ENCODE data around the gene VTI1A.

VTI1A gene

GRCh38 chr10:112429654-112430230 is 17.3 kb upstream of the VTI1A start:
- no peak for DNase-seq (ENCODE audit: low read depth, low spot score)
- ChIA-PET CTCF (no interaction called here), POLR2A (no interaction called here)
- no peak overlapping the region for H3K4me3 ChIP-seq (ENCODE audit: low read depth, low read length)
- TF ChIP-seq, protein P1, sequence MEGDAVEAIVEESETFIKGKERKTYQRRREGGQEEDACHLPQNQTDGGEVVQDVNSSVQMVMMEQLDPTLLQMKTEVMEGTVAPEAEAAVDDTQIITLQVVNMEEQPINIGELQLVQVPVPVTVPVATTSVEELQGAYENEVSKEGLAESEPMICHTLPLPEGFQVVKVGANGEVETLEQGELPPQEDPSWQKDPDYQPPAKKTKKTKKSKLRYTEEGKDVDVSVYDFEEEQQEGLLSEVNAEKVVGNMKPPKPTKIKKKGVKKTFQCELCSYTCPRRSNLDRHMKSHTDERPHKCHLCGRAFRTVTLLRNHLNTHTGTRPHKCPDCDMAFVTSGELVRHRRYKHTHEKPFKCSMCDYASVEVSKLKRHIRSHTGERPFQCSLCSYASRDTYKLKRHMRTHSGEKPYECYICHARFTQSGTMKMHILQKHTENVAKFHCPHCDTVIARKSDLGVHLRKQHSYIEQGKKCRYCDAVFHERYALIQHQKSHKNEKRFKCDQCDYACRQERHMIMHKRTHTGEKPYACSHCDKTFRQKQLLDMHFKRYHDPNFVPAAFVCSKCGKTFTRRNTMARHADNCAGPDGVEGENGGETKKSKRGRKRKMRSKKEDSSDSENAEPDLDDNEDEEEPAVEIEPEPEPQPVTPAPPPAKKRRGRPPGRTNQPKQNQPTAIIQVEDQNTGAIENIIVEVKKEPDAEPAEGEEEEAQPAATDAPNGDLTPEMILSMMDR (IDR thresholded peaks at IDR 0.05; ENCODE audit: insufficient read depth, low read length, missing control alignments): no peak

DNA sequence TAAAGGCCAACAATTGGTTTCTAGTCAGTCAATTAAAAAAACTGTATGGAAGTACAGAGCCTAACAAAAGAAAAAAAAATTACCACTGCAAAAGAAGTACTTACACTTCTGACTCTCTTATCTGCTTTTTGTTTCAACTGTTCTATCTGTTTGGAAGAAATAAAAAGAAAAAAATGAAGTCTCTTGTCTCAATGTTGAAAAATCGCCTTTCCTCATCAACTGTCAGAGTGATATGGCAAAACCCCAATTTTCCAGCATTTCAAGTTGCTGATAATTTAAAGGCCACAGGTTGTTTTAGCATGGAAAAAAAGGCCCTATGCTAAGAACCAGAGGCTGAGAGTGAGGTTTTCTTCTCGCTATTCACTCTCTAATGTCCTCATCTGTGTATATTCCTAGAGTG is 13.9 kb upstream of the VTI1A start:
- POLR2A ChIA-PET: no interaction called here
- TF ChIP-seq, protein P1 (IDR thresholded peaks at IDR 0.05; ENCODE audit: insufficient read depth, low read length, missing control alignments): no peak
- DNase-seq (ENCODE audit: low read depth, low spot score): no peak
- H3K4me3 ChIP-seq (ENCODE audit: low read depth, low read length): no peak overlapping the region
- CTCF ChIA-PET: interaction anchor here (0.6 to 2.2 kb wide), 3 partner anchors 121 to 316 kb away, joined by 3 to 8 read pairs (median 4); no protein-coding TSS in a partner anchor

- H3K4me3 ChIP-seq (ENCODE audit: low read depth, low read length): no peak overlapping the region
- ChIA-PET POLR2A (interaction anchor here (0.6 to 1.2 kb wide), 2 partner anchors 12 to 52 kb away, joined by 3 to 5 read pairs; partner anchors contain the start of genes VTI1A and ZDHHC6), CTCF (interaction anchor here (0.6 to 4.6 kb wide), 24 partner anchors 10 to 950 kb away, joined by 3 to 25 read pairs (median 4); partner anchors contain the start of gene ZDHHC6)
- no peak for DNase-seq (ENCODE audit: low read depth, low spot score)
- TF ChIP-seq, protein P1 (IDR thresholded peaks at IDR 0.05; ENCODE audit: insufficient read depth, low read length, missing control alignments): peak; percentile 11
Measured at GRCh38 chr10:112434988-112435619, 11.9 kb upstream of the VTI1A start.

DNA sequence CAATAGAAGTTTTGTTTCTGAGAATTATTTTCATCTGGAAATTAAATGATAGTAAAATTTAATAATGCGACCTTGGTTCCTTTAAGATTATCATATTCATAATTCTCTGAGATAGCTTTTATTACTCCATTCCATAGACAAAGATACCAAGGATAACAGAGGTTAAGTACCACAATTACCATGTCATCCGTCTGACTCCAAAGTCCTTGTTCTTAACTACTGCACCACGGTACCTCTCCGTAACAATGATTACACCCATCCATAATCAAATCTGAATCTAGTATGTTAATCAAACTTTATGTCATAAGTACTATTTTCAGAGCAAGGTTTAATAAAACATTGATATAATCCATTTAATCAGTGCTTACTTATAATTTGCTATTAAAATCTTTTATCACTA is 8.7 kb upstream of the VTI1A start:
- TF ChIP-seq, protein P1 (IDR thresholded peaks at IDR 0.05; ENCODE audit: insufficient read depth, low read length, missing control alignments): no peak
- ChIA-PET CTCF (interaction anchor here (1.1 kb wide), 1 partner anchor 130 kb away, joined by 4 read pairs; no protein-coding TSS in a partner anchor), POLR2A (no interaction called here)
- DNase-seq (ENCODE audit: low read depth, low spot score): no peak
- no peak overlapping the region for H3K4me3 ChIP-seq (ENCODE audit: low read depth, low read length)

- TF ChIP-seq, protein P1 (IDR thresholded peaks at IDR 0.05; ENCODE audit: insufficient read depth, low read length, missing control alignments): no peak
- DNase-seq (ENCODE audit: low read depth, low spot score): no peak
- POLR2A ChIA-PET: no interaction called here
- no peak overlapping the region for H3K4me3 ChIP-seq (ENCODE audit: low read depth, low read length)
- CTCF ChIA-PET: interaction anchor here (1.6 kb wide), 1 partner anchor 31 kb away, joined by 7 read pairs; no protein-coding TSS in a partner anchor
Measured at GRCh38 chr10:112441520-112441919, 5.5 kb upstream of the VTI1A start.

GRCh38 chr10:112442063-112442462 is 5.0 kb upstream of the VTI1A start:
- no peak overlapping the region for H3K4me3 ChIP-seq (ENCODE audit: low read depth, low read length)
- CTCF ChIA-PET: interaction anchor here (0.9 to 2.3 kb wide), 4 partner anchors 28 to 126 kb away, joined by 3 to 8 read pairs (median 6); no protein-coding TSS in a partner anchor
- TF ChIP-seq, protein P1 (IDR thresholded peaks at IDR 0.05; ENCODE audit: insufficient read depth, low read length, missing control alignments): no peak
- POLR2A ChIA-PET: no interaction called here
- no peak for DNase-seq (ENCODE audit: low read depth, low spot score)
